IPS DF 4.7 (cell line): ENCODE data around the gene ILF3.

ENCODE experiments used
- DNase-seq: peaks from one replicate; pipeline ENCODE4 v3.0.0-alpha.2; 2013; ENCODE audit warnings: low spot score; ENCODE audit errors: extremely low read depth

ILF3 gene

GRCh38 chr19:10729411-10729810 lies 75.3 kb downstream of the ILF3 start:
- DNase-seq: no peak

- no peak for DNase-seq
Observed at GRCh38 chr19:10730932-10731331, 76.8 kb downstream of the ILF3 start.

GRCh38 chr19:10735741-10736140 lies 81.6 kb downstream of the ILF3 start:
- no peak for DNase-seq

GRCh38 chr19:10736189-10736588 lies 82.0 kb downstream of the ILF3 start:
- no peak for DNase-seq

GRCh38 chr19:10736916-10737551 lies 82.9 kb downstream of the ILF3 start:
- no peak for DNase-seq

GRCh38 chr19:10737722-10738121 lies 83.6 kb downstream of the ILF3 start:
- no peak for DNase-seq

GRCh38 chr19:10740798-10741197 lies 86.7 kb downstream of the ILF3 start:
- DNase-seq: no peak
